GM12878 (cell line): Measurements from ENCODE around the gene RNU11. TPM values are rescaled to one million over a fixed set of nuclear protein-coding genes. Genes with fewer than 3 reads are reported as not detected.

ENCODE experiments used
- ATAC-seq: fragments of 200-7000 bp; cut with Tn5 transposase; 3 replicates; pipeline ENCODE4 v1.9.1; 2020; ENCODE audit warnings: mild to moderate bottlenecking, moderate library complexity
- BruUV-seq: library from RNA; stranded (reverse); fragments of 400-500 nt; replicated peaks from 2 replicates; lab custom pipeline; 2021; lab: Mats Ljungman, UMichigan
- CTCF ChIA-PET: fragments of 300-600 bp; sonication (Branson Sonifier 250); formaldehyde crosslinking; extraction: SDS; loops from one replicate; lab custom pipeline; 2021; ENCODE audit warnings: inconsistent platforms; lab: Yijun Ruan, JAX
- POLR2A ChIA-PET: fragments of 350-600 bp; formaldehyde crosslinking; extraction: SDS; loops from one replicate; lab custom pipeline; 2021; ENCODE audit warnings: inconsistent platforms; lab: Charles Lee
- RAD21 ChIA-PET: fragments of 300-600 bp; sonication (Branson Sonifier 250); formaldehyde crosslinking; loops from one replicate; lab custom pipeline; 2023; ENCODE audit warnings: antibody characterized with exemption; ENCODE audit not compliant: unreplicated experiment; lab: Charles Lee
- SMC1A ChIA-PET: fragments of 300-600 bp; sonication (Branson Sonifier 250); formaldehyde crosslinking; loops from one replicate; lab custom pipeline; 2023; ENCODE audit not compliant: unreplicated experiment, uncharacterized antibody; lab: Charles Lee
- DNase-seq: peaks from one replicate; pipeline ENCODE4 v3.0.0-alpha.2; 2011; ENCODE audit warnings: low read depth, low spot score
- FAIRE-seq: peaks from 3 replicates; lab custom pipeline; 2011; peaks lifted over from hg19 to GRCh38; lab: Jason Lieb, UNC
- H2AFZ ChIP-seq: 2 replicates; pipeline ENCODE4 v1.6.0; 2011; ENCODE audit warnings: low read depth, low read length, control low read depth; ENCODE audit not compliant: control insufficient read depth
- H3K27ac ChIP-seq: 2 replicates; pipeline ENCODE4 v1.5.1; 2011; ENCODE audit warnings: control low read depth; ENCODE audit not compliant: control insufficient read depth, insufficient read depth
- H3K27me3 ChIP-seq, 2 experiments: replicated peaks in 1 of 2; 2 replicates each; pipeline versions ENCODE4 v1.6.0 to v1.6.1; 2011; ENCODE audit warnings: low read length in 1 of 2; ENCODE audit not compliant: control insufficient read depth in 2 of 2, insufficient read depth in 2 of 2
- H3K36me3 ChIP-seq, 2 experiments: 2 replicates each; pipeline ENCODE4 v1.5.1; 2011; ENCODE audit warnings: low read length in 1 of 2; ENCODE audit not compliant: control insufficient read depth in 2 of 2, insufficient read depth in 2 of 2
- H3K4me1 ChIP-seq: 2 replicates; pipeline ENCODE4 v1.6.1; 2011; ENCODE audit warnings: mild to moderate bottlenecking, low read length, moderate library complexity, mixed read lengths; ENCODE audit not compliant: control insufficient read depth, insufficient read depth
- H3K4me2 ChIP-seq: 2 replicates; pipeline ENCODE4 v1.6.0; 2011; ENCODE audit warnings: control low read depth; ENCODE audit not compliant: control insufficient read depth, insufficient read depth
- H3K4me3 ChIP-seq: fragments of 200-600 bp; sonication (generic); 2 replicates; pipeline ENCODE4 v1.5.1; 2016
- H3K79me2 ChIP-seq: 2 replicates; pipeline ENCODE4 v1.6.0; 2011; ENCODE audit warnings: low read length; ENCODE audit not compliant: control insufficient read depth, insufficient read depth
- H3K9ac ChIP-seq: 2 replicates; pipeline ENCODE4 v1.8.0; 2011; ENCODE audit warnings: low read length, control low read depth, mixed read lengths; ENCODE audit not compliant: control insufficient read depth, insufficient read depth
- H3K9me3 ChIP-seq: replicated peaks from 3 replicates; pipeline ENCODE4 v1.5.1; 2011; ENCODE audit warnings: mild to moderate bottlenecking, low read length; ENCODE audit not compliant: control insufficient read depth, insufficient read depth
- H4K20me1 ChIP-seq: 2 replicates; pipeline ENCODE4 v1.6.0; 2011; ENCODE audit not compliant: control insufficient read depth, insufficient read depth
- CEBPB ChIP-seq, 2 experiments: fragments of 150-350 bp in 1 of 2; IDR thresholded peaks; 2 replicates each; pipeline ENCODE4 v1.6.1; 2012 to 2014; ENCODE audit warnings: low read depth in 2 of 2, low read length in 2 of 2, borderline replicate concordance in 1 of 2, inconsistent platforms in 1 of 2
- CREM ChIP-seq: IDR thresholded peaks from 2 replicates; pipeline ENCODE4 v1.6.1; 2014; ENCODE audit warnings: antibody characterized with exemption, low read depth
- FOS ChIP-seq: IDR thresholded peaks from 3 replicates; pipeline ENCODE4 v1.6.1; 2011; ENCODE audit warnings: borderline replicate concordance; ENCODE audit not compliant: insufficient read length; ENCODE audit errors: extremely low read depth
- FOXK2 ChIP-seq: fragments of 450-650 bp; IDR thresholded peaks from 2 replicates; pipeline ENCODE4 v1.6.1; 2017; ENCODE audit warnings: mild to moderate bottlenecking, moderate library complexity
- FOXM1 ChIP-seq: IDR thresholded peaks from 2 replicates; pipeline ENCODE4 v1.6.1; 2012; ENCODE audit warnings: low read depth, mild to moderate bottlenecking, inconsistent platforms, low read length, moderate library complexity
- MTA3 ChIP-seq: IDR thresholded peaks from 2 replicates; pipeline ENCODE4 v1.6.1; 2012; ENCODE audit warnings: low read length, inconsistent platforms, borderline replicate concordance
- POLR2AphosphoS2 ChIP-seq: IDR thresholded peaks from 2 replicates; pipeline ENCODE4 v1.6.1; 2011; ENCODE audit warnings: low read depth, mild to moderate bottlenecking, low read length, improper control_type of control experiment, moderate library complexity
- STAT1 ChIP-seq: fragments of 450-650 bp; conservative IDR thresholded peaks from 2 replicates; pipeline ENCODE4 v1.6.1; 2014; ENCODE audit warnings: antibody characterized with exemption, mild to moderate bottlenecking
- SUPT20H ChIP-seq: IDR thresholded peaks from 2 replicates; pipeline ENCODE4 v1.6.1; 2011; ENCODE audit warnings: low read depth, mild to moderate bottlenecking, low read length, moderate library complexity, borderline replicate concordance; ENCODE audit not compliant: control insufficient read depth
- YY1 ChIP-seq: IDR thresholded peaks from 2 replicates; pipeline ENCODE4 v1.6.1; 2011; ENCODE audit warnings: low read depth, mild to moderate bottlenecking, low read length
- ZNF622 ChIP-seq: fragments of 450-650 bp; IDR thresholded peaks from 2 replicates; pipeline ENCODE4 v1.6.1; 2017; ENCODE audit warnings: mild to moderate bottlenecking, inconsistent platforms
- WGBS: methylation state at CpG from one replicate; pipeline ENCODE4 v1.1.6; 2016; ENCODE audit warnings: low lambda C conversion rate; ENCODE audit not compliant: insufficient replicate concordance, insufficient coverage; ENCODE audit errors: missing lambda C conversion rate; 5-methylcytosine and 5-hydroxymethylcytosine counted together
- in situ Hi-C: fragments of 300-500 bp; cut with MboI; formaldehyde crosslinking; loops from 9 replicates; pipeline ENCODE4 v1.14.3; 2018; ENCODE audit warnings: mixed read lengths
- intact Hi-C: fragments of 100-400 bp; cut with micrococcal nuclease; formaldehyde crosslinking; loops from one replicate; pipeline ENCODE4 v1.14.2; 2022; ENCODE audit not compliant: unreplicated experiment
- polyA plus RNA-seq, 11 experiments: library from polyadenylated mRNA; depleted of rRNA in 4 of 11; unstranded in 6 of 11; stranded (reverse) in 5 of 11; fragments of >200 nt; fragmentation: Nextera tagmentation in 4 of 11; fragmentation: Illumina TruSeq in 1 of 11; extraction: Ambion mirVana in 4 of 11; extraction: Trizol in 1 of 11; gene quantifications; 1 replicate in 1 of 11; 2 replicates in 10 of 11; pipeline versions ENCODE4 v1.2.1 to v1.2.3, GENCODE V29; 2011 to 2016; ENCODE audit warnings: inconsistent platforms in 2 of 11, missing spikeins in 2 of 11, low read depth in 1 of 11
- total RNA-seq, 4 experiments: library from RNA; depleted of rRNA in 3 of 4; stranded (reverse); fragments of >200 nt in 3 of 4; fragmentation: Illumina TruSeq in 1 of 4; extraction: Trizol in 1 of 4; gene quantifications; 2 replicates each; pipeline versions ENCODE4 v1.2.1 to v1.2.3, GENCODE V29; 2013 to 2021

Gene RNU11
- total and polyA plus RNA-seq, 10 of the 15 experiments (the other 5 are each of a cell fraction or from before 2014, with no cell fraction given), result under 0.01 TPM; not detected in 9

GRCh38 chr1:28604962-28605361, 43.4 kb upstream of the RNU11 start:
- no peak overlapping the region for H2AFZ ChIP-seq
- in situ Hi-C loops, result loop anchor here (5.0 kb wide), 3 partner anchors 88 to 358 kb away; no protein-coding TSS in a partner anchor
- no peak for ATAC-seq
- TF ChIP-seq FOS, result no peak
- no peak for TF ChIP-seq STAT1
- TF ChIP-seq CEBPB (IDR thresholded peaks at IDR 0.05; ENCODE audit: borderline replicate concordance in 1 of 2, low read depth in 2 of 2, low read length in 2 of 2), result no peak
- no peak for TF ChIP-seq ZNF622
- no peak for TF ChIP-seq YY1
- TF ChIP-seq, all 136 proteins: peak for 0
- Histone ChIP-seq H3K9me3 (no peaks in the 10 kb centered on the region), H3K4me2 (no peak overlapping the region), H3K4me1 (peaks cover 9% of the 10 kb centered on the region), H3K79me2 (no peaks in the 10 kb centered on the region), H3K4me3 (no peak overlapping the region), H3K27ac (no peak overlapping the region), H3K27me3 (no peaks in the 10 kb centered on the region), H3K9ac (no peak overlapping the region), H3K36me3 (peaks cover 4 to 13% of the 10 kb centered on the region in 2 experiments; a peak in 3 of 4 replicates), H4K20me1 (no peaks in the 10 kb centered on the region)
- FAIRE-seq (no peak), DNase-seq (no peak)
- POLR2A ChIA-PET, result interaction anchor here (1.2 to 4.7 kb wide), 2 partner anchors 26 to 195 kb away, joined by 3 to 33 read pairs; no protein-coding TSS in a partner anchor
- BruUV-seq, result no TSS peak
- 86% methylated on average over 6 of the region's 6 CpGs for WGBS
- intact Hi-C loops, result loop anchor here (5.0 kb wide), 1 partner anchor 358 kb away; no protein-coding TSS in a partner anchor
- RAD21 ChIA-PET, result interaction anchor here (1.6 to 9.3 kb wide), 4 partner anchors 25 to 356 kb away, joined by 3 to 108 read pairs (median 21); no protein-coding TSS in a partner anchor
- CTCF ChIA-PET, result interaction anchor here (0.9 to 6.9 kb wide), 11 partner anchors 14 to 356 kb away, joined by 3 to 104 read pairs (median 46); partner anchors contain the start of genes RCC1 and TRNAU1AP
- SMC1A ChIA-PET, result interaction anchor here (1.4 to 8.4 kb wide), 6 partner anchors 26 to 357 kb away, joined by 3 to 83 read pairs (median 52); no protein-coding TSS in a partner anchor

- Histone ChIP-seq H3K79me2 (no peaks in the 10 kb centered on the region), H3K36me3 (peaks cover 4 to 13% of the 10 kb centered on the region in 2 experiments; a peak in 3 of 4 replicates), H2AFZ (no peak overlapping the region), H3K9me3 (no peaks in the 10 kb centered on the region), H3K27me3 (no peaks in the 10 kb centered on the region), H3K27ac (no peak overlapping the region), H3K9ac (no peak overlapping the region), H3K4me1 (peaks cover 8% of the 10 kb centered on the region), H4K20me1 (no peaks in the 10 kb centered on the region), H3K4me2 (no peak overlapping the region), H3K4me3 (no peak overlapping the region)
- ChIA-PET SMC1A (interaction anchor here (0.8 to 8.4 kb wide), 3 partner anchors 27 to 262 kb away, joined by 3 to 83 read pairs (median 66); no protein-coding TSS in a partner anchor), POLR2A (interaction anchor here (0.7 kb wide), 1 partner anchor 78 kb away, joined by 6 read pairs; no protein-coding TSS in a partner anchor), CTCF (interaction anchor here (1.9 to 6.5 kb wide), 4 partner anchors 26 to 270 kb away, joined by 4 to 104 read pairs (median 74); no protein-coding TSS in a partner anchor), RAD21 (interaction anchor here (1.6 kb wide), 1 partner anchor 358 kb away, joined by 3 read pairs; no protein-coding TSS in a partner anchor)
- FAIRE-seq (no peak), DNase-seq (no peak), ATAC-seq (no peak)
- intact Hi-C loops (no loop called here), in situ Hi-C loops (no loop called here)
- TF ChIP-seq FOXK2 (no peak), MTA3 (no peak), SUPT20H (no peak), FOXM1 (no peak), POLR2AphosphoS2 (no peak), CREM (no peak)
- no TSS peak for BruUV-seq
- WGBS, result 100% methylated on average over 2 of the region's 2 CpGs
These were observed 41.6 kb upstream of the RNU11 start for GRCh38 chr1:28606771-28607170.
